ENCODE data around the gene AGAP1.

DNA sequence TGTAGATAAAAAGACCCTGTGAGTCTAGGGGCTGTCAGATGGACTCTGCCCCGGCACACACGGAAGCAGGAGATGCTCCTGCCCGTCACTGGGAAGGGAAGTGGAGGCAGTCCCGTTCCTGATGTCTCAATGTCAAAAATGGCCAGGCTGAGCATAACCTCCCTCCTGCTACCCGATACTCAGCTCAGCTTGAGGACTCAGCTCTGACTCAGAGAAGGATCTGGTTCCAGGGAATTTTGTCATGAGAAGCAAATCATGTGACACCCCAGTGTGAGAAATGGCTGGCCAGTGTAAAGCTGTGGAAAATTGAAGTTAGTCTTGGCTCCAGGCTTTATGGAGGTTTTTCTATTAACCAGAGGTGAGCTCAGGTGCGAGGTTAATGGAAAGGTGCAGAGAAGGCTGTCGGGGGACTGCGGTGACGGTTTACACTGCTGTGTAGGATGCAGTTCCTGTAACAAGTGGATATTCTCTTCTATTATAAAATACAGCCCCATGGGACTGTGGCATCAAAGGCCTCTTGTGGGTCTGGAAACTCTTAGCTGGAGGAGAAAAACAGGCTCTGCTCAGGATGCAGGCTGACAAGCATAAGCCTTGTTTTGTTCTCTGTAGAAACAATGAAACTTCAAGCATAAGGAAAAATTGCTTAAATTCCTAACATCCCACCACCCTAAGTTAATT, 24.7 kb upstream of the AGAP1 start:
- TF ChIP-seq, protein P1, sequence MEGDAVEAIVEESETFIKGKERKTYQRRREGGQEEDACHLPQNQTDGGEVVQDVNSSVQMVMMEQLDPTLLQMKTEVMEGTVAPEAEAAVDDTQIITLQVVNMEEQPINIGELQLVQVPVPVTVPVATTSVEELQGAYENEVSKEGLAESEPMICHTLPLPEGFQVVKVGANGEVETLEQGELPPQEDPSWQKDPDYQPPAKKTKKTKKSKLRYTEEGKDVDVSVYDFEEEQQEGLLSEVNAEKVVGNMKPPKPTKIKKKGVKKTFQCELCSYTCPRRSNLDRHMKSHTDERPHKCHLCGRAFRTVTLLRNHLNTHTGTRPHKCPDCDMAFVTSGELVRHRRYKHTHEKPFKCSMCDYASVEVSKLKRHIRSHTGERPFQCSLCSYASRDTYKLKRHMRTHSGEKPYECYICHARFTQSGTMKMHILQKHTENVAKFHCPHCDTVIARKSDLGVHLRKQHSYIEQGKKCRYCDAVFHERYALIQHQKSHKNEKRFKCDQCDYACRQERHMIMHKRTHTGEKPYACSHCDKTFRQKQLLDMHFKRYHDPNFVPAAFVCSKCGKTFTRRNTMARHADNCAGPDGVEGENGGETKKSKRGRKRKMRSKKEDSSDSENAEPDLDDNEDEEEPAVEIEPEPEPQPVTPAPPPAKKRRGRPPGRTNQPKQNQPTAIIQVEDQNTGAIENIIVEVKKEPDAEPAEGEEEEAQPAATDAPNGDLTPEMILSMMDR (IDR thresholded peaks at IDR 0.05; ENCODE audit: extremely low read depth in 1 of 2, insufficient read depth in 1 of 2, low read depth in 1 of 2, low read length in 2 of 2) = no peak
- no peak for TF ChIP-seq POLR2AphosphoS5 (IDR thresholded peaks at IDR 0.05; ENCODE audit: insufficient read depth, low read depth, low read length)

Measured in endothelial cell of umbilical vein (primary cell).